Endodermal cell (in vitro differentiated cells): ENCODE measurements around the gene TMEM50B. TPM values are rescaled to one million over a fixed set of nuclear protein-coding genes. Genes with fewer than 3 reads are reported as not detected.
A peak's percentile ranks its signal among the peaks of the same experiment; 100 is the strongest.

Experiments used
- DNase-seq: peaks from one replicate; pipeline ENCODE4 v3.0.0-alpha.2; 2017
- H3K27ac ChIP-seq: 2 replicates; pipeline ENCODE4 v1.5.1; 2013; ENCODE audit warnings: mild to moderate bottlenecking, low read depth, low read length, moderate library complexity
- H3K27me3 ChIP-seq: 2 replicates; pipeline ENCODE4 v1.6.1; 2013; ENCODE audit warnings: mild to moderate bottlenecking, low read length, moderate library complexity; ENCODE audit not compliant: insufficient read depth, control insufficient read depth, poor library complexity, severe bottlenecking
- H3K36me3 ChIP-seq: 2 replicates; pipeline ENCODE4 v1.7.0; 2013; ENCODE audit warnings: mild to moderate bottlenecking, low read length, moderate library complexity; ENCODE audit not compliant: control insufficient read depth, insufficient read depth
- H3K4me1 ChIP-seq: one replicate; pipeline ENCODE4 v1.7.0; 2013; ENCODE audit warnings: low read length; ENCODE audit not compliant: control insufficient read depth, insufficient read depth
- H3K4me3 ChIP-seq: 2 replicates; pipeline ENCODE4 v1.5.1; 2013; ENCODE audit warnings: mild to moderate bottlenecking, low read length, moderate library complexity
- H3K9ac ChIP-seq: 2 replicates; pipeline ENCODE4 v1.6.1; 2013; ENCODE audit warnings: mild to moderate bottlenecking, low read length, moderate library complexity; ENCODE audit not compliant: poor library complexity, severe bottlenecking; ENCODE audit errors: extremely low read depth
- H3K9me3 ChIP-seq: 2 replicates; pipeline ENCODE4 v1.6.1; 2013; ENCODE audit warnings: mild to moderate bottlenecking, low read length, moderate library complexity; ENCODE audit not compliant: control insufficient read depth
- H3K27ac Mint-ChIP-seq: 2 replicates; pipeline ENCODE4 v1.8.0; 2020; ENCODE audit warnings: mixed read lengths
- H3K27me3 Mint-ChIP-seq: 2 replicates; pipeline ENCODE4 v1.8.0; 2021; ENCODE audit warnings: mild to moderate bottlenecking, mixed read lengths; ENCODE audit not compliant: insufficient read depth
- H3K36me3 Mint-ChIP-seq: 2 replicates; pipeline ENCODE4 v1.8.0; 2020; ENCODE audit warnings: low read depth, mixed read lengths
- H3K4me1 Mint-ChIP-seq: 2 replicates; pipeline ENCODE4 v1.8.0; 2020; ENCODE audit warnings: mixed read lengths
- H3K4me3 Mint-ChIP-seq: 2 replicates; pipeline ENCODE4 v1.8.0; 2020; ENCODE audit warnings: mild to moderate bottlenecking, moderate library complexity, mixed read lengths
- H3K9me3 Mint-ChIP-seq: 2 replicates; pipeline ENCODE4 v1.8.0; 2020; ENCODE audit warnings: mild to moderate bottlenecking, mixed read lengths
- WGBS, 2 experiments: methylation state at CpG; one replicate each; pipeline versions ENCODE4 v1.1.5 to v1.1.7; 2013; ENCODE audit warnings: missing lambda C conversion rate in 2 of 2, mixed read lengths in 1 of 2; ENCODE audit not compliant: insufficient coverage in 1 of 2, insufficient read length in 1 of 2; 5-methylcytosine and 5-hydroxymethylcytosine counted together
- total RNA-seq, 2 donors: library from RNA; stranded (reverse); fragmentation: NEBNext Ultra II Directional in 1 of 2; extraction: Animal tissue kit (Norgen Biotek cat#: 25700) in 1 of 2; gene quantifications; 2 replicates in 1 of 2; 3 replicates in 1 of 2; pipeline ENCODE4 v1.2.1, GENCODE V29; 2021
- TF ChIP-seq, protein P1 (sequence below): fragments of 200-600 bp; sonication (generic); conservative IDR thresholded peaks from 2 replicates; pipeline ENCODE4 v1.5.0; 2021; ENCODE audit warnings: antibody characterized with exemption, mild to moderate bottlenecking

TMEM50B gene
- total RNA-seq, 2 donors from 2014 or later = 35.8 to 57.2 TPM

DNA sequence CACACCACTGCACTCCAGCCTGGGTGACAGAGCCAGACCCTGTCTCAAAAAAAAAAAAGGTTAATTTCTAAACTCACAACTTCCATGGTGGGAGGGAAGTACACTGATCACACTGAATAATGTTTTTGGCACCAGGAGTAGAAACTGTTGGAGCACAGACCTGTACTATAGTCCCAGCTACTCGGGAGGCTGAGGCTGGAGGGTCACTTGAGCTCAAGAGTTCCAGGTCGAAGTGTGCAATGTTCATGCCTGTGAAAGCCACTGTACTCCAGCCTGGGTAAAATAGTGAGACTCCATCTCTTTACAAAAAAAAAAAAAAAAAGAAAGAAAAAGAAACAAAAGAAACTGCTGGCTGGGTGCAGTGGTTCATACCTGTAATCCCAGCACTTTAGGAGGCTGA is 35.3 kb downstream of the TMEM50B start:
- peaks cover 30% of the 10 kb centered on the region for H3K36me3 ChIP-seq
- no peak overlapping the region for H3K4me3 ChIP-seq
- Mint-ChIP-seq H3K27me3 (no peaks in the 10 kb centered on the region), H3K36me3 (peaks cover 49% of the 10 kb centered on the region), H3K27ac (no peak overlapping the region), H3K9me3 (no peaks in the 10 kb centered on the region), H3K4me1 (no peaks in the 10 kb centered on the region), H3K4me3 (no peak overlapping the region)
- H3K4me1 ChIP-seq = no peaks in the 10 kb centered on the region
- H3K9ac ChIP-seq = no peak overlapping the region
- no peaks in the 10 kb centered on the region for H3K27me3 ChIP-seq
- no peaks in the 10 kb centered on the region for H3K9me3 ChIP-seq
- DNase-seq = no peak
- H3K27ac ChIP-seq = no peak overlapping the region
- TF ChIP-seq, protein P1, sequence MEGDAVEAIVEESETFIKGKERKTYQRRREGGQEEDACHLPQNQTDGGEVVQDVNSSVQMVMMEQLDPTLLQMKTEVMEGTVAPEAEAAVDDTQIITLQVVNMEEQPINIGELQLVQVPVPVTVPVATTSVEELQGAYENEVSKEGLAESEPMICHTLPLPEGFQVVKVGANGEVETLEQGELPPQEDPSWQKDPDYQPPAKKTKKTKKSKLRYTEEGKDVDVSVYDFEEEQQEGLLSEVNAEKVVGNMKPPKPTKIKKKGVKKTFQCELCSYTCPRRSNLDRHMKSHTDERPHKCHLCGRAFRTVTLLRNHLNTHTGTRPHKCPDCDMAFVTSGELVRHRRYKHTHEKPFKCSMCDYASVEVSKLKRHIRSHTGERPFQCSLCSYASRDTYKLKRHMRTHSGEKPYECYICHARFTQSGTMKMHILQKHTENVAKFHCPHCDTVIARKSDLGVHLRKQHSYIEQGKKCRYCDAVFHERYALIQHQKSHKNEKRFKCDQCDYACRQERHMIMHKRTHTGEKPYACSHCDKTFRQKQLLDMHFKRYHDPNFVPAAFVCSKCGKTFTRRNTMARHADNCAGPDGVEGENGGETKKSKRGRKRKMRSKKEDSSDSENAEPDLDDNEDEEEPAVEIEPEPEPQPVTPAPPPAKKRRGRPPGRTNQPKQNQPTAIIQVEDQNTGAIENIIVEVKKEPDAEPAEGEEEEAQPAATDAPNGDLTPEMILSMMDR = no peak
- WGBS, 2 experiments = 50% methylated on average over 2 of the region's 2 CpGs; no CpG with 5 or more reads in 1 of the 2 experiments

DNA sequence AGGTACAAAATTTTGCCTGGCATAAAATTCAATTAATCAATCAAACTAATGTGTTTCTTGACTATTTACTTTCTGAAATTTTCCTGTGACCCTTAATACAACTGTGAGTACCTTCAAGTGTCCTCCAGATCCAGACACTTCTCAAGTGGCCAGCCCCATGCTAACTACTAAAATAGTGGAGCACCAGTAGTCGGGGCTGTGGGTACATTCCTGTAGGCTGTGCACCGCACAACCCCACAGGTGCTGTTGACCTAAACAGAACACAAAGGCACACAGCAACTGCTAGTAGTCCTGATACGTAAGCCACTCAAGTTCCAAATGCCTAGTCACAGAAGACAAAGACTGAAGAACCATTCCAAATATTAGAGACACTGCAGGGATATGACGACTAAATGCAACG is 36.6 kb downstream of the TMEM50B start:
- whole genome bisulfite sequencing, 2 experiments = 78 to 100% methylated on average over 2 to 5 of the region's 5 CpGs
- H3K27ac Mint-ChIP-seq = no peak overlapping the region

DNA sequence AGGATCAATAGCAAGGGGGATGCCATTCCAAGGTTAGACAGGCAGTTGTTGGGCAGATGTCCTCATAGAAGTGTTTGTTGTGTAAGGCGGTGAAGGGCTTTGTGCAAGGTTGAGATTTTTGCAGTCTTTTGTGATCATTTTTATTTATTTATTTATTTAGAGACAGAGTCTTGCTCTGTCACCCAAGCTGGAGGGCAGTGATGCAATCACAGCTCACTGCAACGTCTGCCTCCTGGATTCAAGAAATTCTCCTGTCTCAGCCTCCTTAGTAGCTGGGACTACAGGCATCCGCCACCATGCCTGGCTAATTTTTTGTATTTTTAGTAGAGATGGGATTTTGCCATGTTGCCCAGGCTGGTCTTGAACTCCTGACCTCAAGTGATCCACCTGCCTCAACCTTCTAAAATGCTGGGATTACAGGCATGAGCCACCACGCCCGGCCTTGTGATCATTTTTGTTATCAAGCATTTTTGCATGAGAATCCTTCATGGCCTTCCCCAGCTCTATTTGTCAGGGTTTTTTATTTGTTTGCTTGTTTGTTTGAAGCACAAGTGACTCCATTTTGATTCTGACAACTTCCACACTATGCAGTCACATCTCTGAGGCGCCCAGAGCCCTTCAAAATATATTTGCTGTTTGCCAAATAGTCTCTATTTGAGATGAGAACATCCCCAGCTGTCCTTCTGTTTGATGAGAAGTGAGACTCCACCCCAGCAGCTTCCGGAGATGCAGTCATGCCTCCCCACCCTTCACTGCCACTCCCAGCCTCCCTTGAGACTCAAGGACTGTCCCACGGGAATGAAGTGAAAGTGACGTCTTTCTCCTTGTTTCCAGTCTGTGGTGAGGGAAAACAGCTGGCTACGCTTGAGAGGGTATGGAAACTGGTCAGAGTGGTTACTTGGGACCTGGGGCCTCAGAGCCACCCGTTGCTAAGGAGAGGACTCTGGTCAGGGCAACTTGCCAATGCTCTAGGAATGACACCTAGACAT is 38.0 kb downstream of the TMEM50B start:
- Mint-ChIP-seq H3K4me3 (no peak overlapping the region), H3K9me3 (no peaks in the 10 kb centered on the region), H3K27ac (no peak overlapping the region), H3K36me3 (peaks cover 45% of the 10 kb centered on the region), H3K27me3 (no peaks in the 10 kb centered on the region), H3K4me1 (no peaks in the 10 kb centered on the region)
- WGBS, 2 experiments = 91 to 93% methylated on average over 6 to 11 of the region's 11 CpGs
- Histone ChIP-seq H3K36me3 (peaks cover 46% of the 10 kb centered on the region), H3K9ac (no peak overlapping the region), H3K27ac (no peak overlapping the region), H3K4me3 (no peak overlapping the region), H3K27me3 (no peaks in the 10 kb centered on the region), H3K9me3 (no peaks in the 10 kb centered on the region), H3K4me1 (no peaks in the 10 kb centered on the region)
- TF ChIP-seq, protein P1 = no peak
- DNase-seq = peak; percentile 26

More for the DNA sequence above, 36.6 kb downstream of the TMEM50B start:
- Histone ChIP-seq H3K9ac (no peak overlapping the region), H3K27me3 (no peaks in the 10 kb centered on the region), H3K4me1 (no peaks in the 10 kb centered on the region), H3K36me3 (peaks cover 41% of the 10 kb centered on the region), H3K27ac (no peak overlapping the region), H3K9me3 (no peaks in the 10 kb centered on the region), H3K4me3 (no peak overlapping the region)
- TF ChIP-seq, protein P1 = no peak
- H3K9me3 Mint-ChIP-seq = no peaks in the 10 kb centered on the region
- DNase-seq = peak; percentile 22
- H3K27me3 Mint-ChIP-seq = no peaks in the 10 kb centered on the region
- H3K4me3 Mint-ChIP-seq = no peak overlapping the region
- no peaks in the 10 kb centered on the region for H3K4me1 Mint-ChIP-seq
- H3K36me3 Mint-ChIP-seq = peaks cover 42% of the 10 kb centered on the region
